Measurements from ENCODE around the gene EXPH5.

EXPH5 gene

GRCh38 chr11:108571001-108571400, 22.6 kb downstream of the EXPH5 start:
- no peaks in the 10 kb centered on the region for H3K4me1 Mint-ChIP-seq
- ATAC-seq (replicated peaks; ENCODE audit: extremely low read depth, poor library complexity, severe bottlenecking) = no peak

GRCh38 chr11:108569896-108570295, 23.7 kb downstream of the EXPH5 start:
- ATAC-seq (replicated peaks; ENCODE audit: extremely low read depth, poor library complexity, severe bottlenecking) (no peak), DNase-seq (ENCODE audit: low spot score in 2 of 2) (no peak)
- Mint-ChIP-seq H3K27ac (ENCODE audit: low read depth) (no peak overlapping the region), H3K4me3 (no peak overlapping the region), H3K36me3 (ENCODE audit: insufficient read depth) (no peaks in the 10 kb centered on the region), H3K9me3 (no peaks in the 10 kb centered on the region), H3K27me3 (no peaks in the 10 kb centered on the region), H3K4me1 (no peaks in the 10 kb centered on the region)

More at GRCh38 chr11:108571001-108571400, 22.6 kb downstream of the EXPH5 start:
- H3K9me3 Mint-ChIP-seq = no peaks in the 10 kb centered on the region
- no peaks in the 10 kb centered on the region for H3K27me3 Mint-ChIP-seq
- no peak overlapping the region for H3K4me3 Mint-ChIP-seq
- no peak overlapping the region for H3K27ac Mint-ChIP-seq (ENCODE audit: low read depth)
- no peaks in the 10 kb centered on the region for H3K36me3 Mint-ChIP-seq (ENCODE audit: insufficient read depth)
- no peak for DNase-seq (ENCODE audit: low spot score in 2 of 2)

DNA sequence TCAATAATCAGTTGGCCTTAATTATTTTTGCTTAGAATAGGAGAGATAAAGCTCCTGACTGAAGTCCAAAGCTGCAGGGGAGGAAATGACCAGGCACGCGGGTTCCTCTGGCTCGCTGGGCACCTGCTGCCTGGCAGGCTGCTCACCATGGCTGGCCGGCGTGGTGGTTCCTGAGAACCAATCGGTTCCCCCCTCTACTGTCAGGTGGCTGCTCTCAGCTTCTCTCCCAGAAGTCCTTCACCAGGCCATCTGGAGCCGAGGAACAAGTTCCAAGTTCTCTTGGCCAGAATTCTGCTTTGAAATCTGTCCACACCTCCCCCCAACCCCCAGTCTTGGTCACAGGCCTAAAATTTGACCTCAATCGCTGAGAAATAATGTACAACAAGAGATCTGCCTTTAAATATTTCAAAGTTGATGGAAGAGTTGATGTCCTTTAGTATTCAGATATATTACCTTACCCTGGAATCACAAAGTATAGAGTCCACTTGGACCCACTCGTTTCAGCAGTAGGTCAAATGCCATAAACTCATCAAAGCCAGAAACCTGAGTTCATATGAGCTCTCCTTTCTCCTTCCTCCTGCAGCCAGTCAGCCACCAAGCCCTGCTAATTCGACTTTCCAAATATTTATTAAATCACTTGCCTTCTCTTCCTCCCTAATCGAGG, 25.2 kb downstream of the EXPH5 start:
- DNase-seq (ENCODE audit: low spot score in 2 of 2) (no peak), ATAC-seq (replicated peaks; ENCODE audit: extremely low read depth, poor library complexity, severe bottlenecking) (no peak)
- Mint-ChIP-seq H3K4me3 (no peak overlapping the region), H3K9me3 (no peaks in the 10 kb centered on the region), H3K27ac (ENCODE audit: low read depth) (no peak overlapping the region), H3K4me1 (no peaks in the 10 kb centered on the region), H3K27me3 (no peaks in the 10 kb centered on the region), H3K36me3 (ENCODE audit: insufficient read depth) (no peaks in the 10 kb centered on the region)

GRCh38 chr11:108565653-108566052, 27.9 kb downstream of the EXPH5 start:
- Mint-ChIP-seq H3K27ac (ENCODE audit: low read depth) (no peak overlapping the region), H3K4me3 (no peak overlapping the region), H3K9me3 (no peaks in the 10 kb centered on the region), H3K27me3 (no peaks in the 10 kb centered on the region), H3K4me1 (peaks cover 4% of the 10 kb centered on the region), H3K36me3 (ENCODE audit: insufficient read depth) (no peaks in the 10 kb centered on the region)
- ATAC-seq (replicated peaks; ENCODE audit: extremely low read depth, poor library complexity, severe bottlenecking) (no peak), DNase-seq (ENCODE audit: low spot score in 2 of 2) (no peak)

DNA sequence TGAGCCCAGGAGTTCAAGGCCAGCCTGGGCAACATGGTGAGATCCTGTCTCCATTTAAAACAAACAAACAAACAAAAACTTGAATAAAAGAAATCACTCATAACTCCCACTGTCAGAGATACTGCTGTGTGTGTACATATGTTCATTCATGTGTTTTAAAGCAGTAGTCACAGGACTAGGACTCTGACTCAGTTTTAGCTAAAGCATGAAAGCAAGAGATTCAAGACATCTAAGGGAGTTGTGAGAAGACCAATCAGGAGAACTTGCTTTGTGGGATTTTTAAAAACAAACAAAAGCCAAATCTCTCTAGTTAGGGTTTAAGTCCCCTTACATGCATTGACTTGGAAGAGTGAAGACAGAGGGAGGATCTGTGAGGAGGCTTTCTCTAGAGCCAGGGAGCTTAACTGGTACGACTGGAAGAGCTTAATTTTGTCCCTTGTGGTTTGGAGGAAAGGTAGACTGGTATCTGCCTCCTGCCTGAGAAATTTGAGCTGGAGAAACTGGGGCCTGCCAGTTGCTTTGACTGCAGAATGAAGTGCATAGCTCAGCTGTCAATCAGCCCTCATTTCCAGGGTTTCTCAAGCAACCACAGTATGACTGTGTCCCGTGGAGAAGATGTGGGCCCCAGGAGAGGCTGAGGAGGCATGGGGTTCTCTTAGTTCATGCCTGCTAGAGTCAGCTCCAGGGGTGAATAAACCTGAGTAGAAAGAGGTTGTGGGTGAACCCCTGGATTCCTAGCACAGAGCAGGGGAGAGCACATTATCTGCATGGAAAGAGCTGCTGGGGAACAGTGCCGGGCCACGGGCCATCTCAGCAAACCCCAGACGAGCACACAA, 30.6 kb downstream of the EXPH5 start:
- H3K4me3 Mint-ChIP-seq = no peak overlapping the region
- no peaks in the 10 kb centered on the region for H3K9me3 Mint-ChIP-seq
- DNase-seq (ENCODE audit: low spot score in 2 of 2) (no peak), ATAC-seq (replicated peaks; ENCODE audit: extremely low read depth, poor library complexity, severe bottlenecking) (no peak)
- no peaks in the 10 kb centered on the region for H3K27me3 Mint-ChIP-seq
- H3K27ac Mint-ChIP-seq (ENCODE audit: low read depth) = no peak overlapping the region
- H3K4me1 Mint-ChIP-seq = peaks cover 15% of the 10 kb centered on the region
- H3K36me3 Mint-ChIP-seq (ENCODE audit: insufficient read depth) = no peaks in the 10 kb centered on the region

DNA sequence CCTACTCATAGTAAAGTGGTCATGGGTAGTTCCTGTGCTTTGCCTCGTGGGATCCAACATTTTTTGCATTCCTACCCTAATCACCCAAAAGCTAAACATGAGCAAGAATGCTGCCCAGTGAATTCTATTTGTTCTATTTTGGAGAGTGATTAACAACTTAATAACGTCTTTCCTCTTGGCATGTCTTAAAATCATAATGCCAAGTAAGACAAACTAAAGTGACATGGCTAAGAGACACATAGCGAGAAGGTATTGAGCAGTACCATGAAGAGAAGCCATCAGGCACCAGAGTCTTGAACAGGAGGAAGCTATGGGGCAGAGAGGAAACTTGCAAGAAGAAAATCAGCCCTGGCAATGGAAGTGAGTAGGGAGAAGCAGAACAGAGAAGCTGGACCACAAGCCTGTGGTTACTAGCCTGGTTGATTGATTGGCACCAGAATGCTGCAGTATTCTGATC, 32.0 kb downstream of the EXPH5 start:
- Mint-ChIP-seq H3K36me3 (ENCODE audit: insufficient read depth) (no peaks in the 10 kb centered on the region), H3K27ac (ENCODE audit: low read depth) (no peak overlapping the region), H3K4me3 (no peak overlapping the region), H3K9me3 (no peaks in the 10 kb centered on the region), H3K4me1 (peaks cover 15% of the 10 kb centered on the region), H3K27me3 (no peaks in the 10 kb centered on the region)
- DNase-seq (ENCODE audit: low spot score in 2 of 2) (no peak), ATAC-seq (replicated peaks; ENCODE audit: extremely low read depth, poor library complexity, severe bottlenecking) (no peak)

DNA sequence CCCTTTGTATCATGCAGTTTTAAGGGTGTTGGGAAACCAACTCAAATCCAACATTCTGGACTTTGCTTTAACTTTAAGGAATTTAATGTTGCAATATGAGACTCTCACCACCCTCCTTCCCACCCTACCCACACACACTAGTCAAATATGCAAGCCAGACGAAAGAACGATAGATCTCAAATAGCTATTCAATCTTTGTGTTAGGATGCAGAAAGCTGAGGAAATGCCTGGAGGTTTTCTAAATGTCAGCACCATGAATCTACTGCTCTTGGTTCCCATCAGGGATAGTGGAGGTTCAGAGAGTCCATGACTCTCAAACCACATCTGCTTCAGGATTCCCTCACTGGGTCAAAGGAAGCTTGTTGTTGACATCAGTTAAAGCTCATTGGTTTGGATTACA, 33.7 kb downstream of the EXPH5 start:
- Mint-ChIP-seq H3K4me1 (peaks cover 15% of the 10 kb centered on the region), H3K9me3 (no peaks in the 10 kb centered on the region), H3K27me3 (no peaks in the 10 kb centered on the region), H3K36me3 (ENCODE audit: insufficient read depth) (no peaks in the 10 kb centered on the region), H3K27ac (ENCODE audit: low read depth) (no peak overlapping the region), H3K4me3 (no peak overlapping the region)
- DNase-seq (ENCODE audit: low spot score in 2 of 2) (no peak), ATAC-seq (replicated peaks; ENCODE audit: extremely low read depth, poor library complexity, severe bottlenecking) (no peak)

DNA sequence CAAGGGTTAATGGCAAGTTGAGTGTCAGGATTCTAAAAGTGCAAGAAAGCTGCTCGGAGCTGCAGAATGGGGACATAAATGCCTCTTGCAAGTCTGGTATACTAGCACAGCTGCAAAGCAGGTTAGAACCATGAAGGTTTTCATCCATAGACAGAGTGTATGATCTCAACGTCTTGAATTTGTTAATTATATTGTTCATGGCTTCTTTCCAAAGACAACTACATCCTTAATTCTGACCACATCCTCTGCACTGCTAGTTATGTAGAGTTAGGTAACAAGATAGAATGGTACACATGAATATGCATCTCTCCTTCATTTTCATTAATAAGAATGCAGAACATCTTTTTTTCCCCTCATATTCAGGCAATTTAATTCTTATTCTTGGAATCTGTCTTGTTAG, 34.2 kb downstream of the EXPH5 start:
- Mint-ChIP-seq H3K9me3 (no peaks in the 10 kb centered on the region), H3K27me3 (no peaks in the 10 kb centered on the region), H3K27ac (ENCODE audit: low read depth) (no peak overlapping the region), H3K36me3 (ENCODE audit: insufficient read depth) (no peaks in the 10 kb centered on the region), H3K4me3 (no peak overlapping the region), H3K4me1 (peaks cover 15% of the 10 kb centered on the region)
- ATAC-seq (replicated peaks; ENCODE audit: extremely low read depth, poor library complexity, severe bottlenecking) (peak; percentile 81), DNase-seq (ENCODE audit: low spot score in 2 of 2) (no peak)

- no peak for DNase-seq (ENCODE audit: low spot score in 2 of 2)
- H3K27me3 Mint-ChIP-seq = no peaks in the 10 kb centered on the region
- no peaks in the 10 kb centered on the region for H3K36me3 Mint-ChIP-seq (ENCODE audit: insufficient read depth)
- peaks cover 15% of the 10 kb centered on the region for H3K4me1 Mint-ChIP-seq
- no peak overlapping the region for H3K27ac Mint-ChIP-seq (ENCODE audit: low read depth)
- H3K4me3 Mint-ChIP-seq = no peak overlapping the region
- no peaks in the 10 kb centered on the region for H3K9me3 Mint-ChIP-seq
- no peak for ATAC-seq (replicated peaks; ENCODE audit: extremely low read depth, poor library complexity, severe bottlenecking)
Measured at GRCh38 chr11:108558222-108558621, 35.3 kb downstream of the EXPH5 start.

DNA sequence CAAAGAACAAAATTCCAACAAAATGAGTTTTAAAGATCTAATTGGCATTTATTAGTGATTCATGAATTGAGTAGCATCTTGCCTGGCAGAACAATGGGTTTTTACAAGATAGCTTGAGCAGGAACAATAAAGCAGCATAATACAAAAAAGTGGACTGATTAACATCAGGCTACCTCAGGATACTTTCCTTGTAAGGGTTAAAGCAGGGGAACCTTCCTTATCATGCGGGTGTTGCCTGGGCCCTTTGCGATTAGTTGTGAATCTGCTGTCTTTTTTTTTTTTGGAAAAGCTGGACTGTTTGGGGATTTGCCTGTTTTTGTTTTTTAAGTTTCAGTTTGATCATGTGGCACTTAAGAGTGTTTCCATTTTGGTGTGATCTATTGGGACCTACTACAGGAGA, 37.5 kb downstream of the EXPH5 start:
- no peak for DNase-seq (ENCODE audit: low spot score in 2 of 2)
- Mint-ChIP-seq H3K27ac (ENCODE audit: low read depth) (no peak overlapping the region), H3K27me3 (no peaks in the 10 kb centered on the region), H3K4me3 (no peak overlapping the region), H3K36me3 (ENCODE audit: insufficient read depth) (no peaks in the 10 kb centered on the region), H3K4me1 (peaks cover 11% of the 10 kb centered on the region), H3K9me3 (no peaks in the 10 kb centered on the region)
- ATAC-seq (replicated peaks; ENCODE audit: extremely low read depth, poor library complexity, severe bottlenecking) = no peak

- Mint-ChIP-seq H3K4me3 (no peak overlapping the region), H3K27me3 (no peaks in the 10 kb centered on the region)
- no peak for DNase-seq (ENCODE audit: low spot score in 2 of 2)
Measured at GRCh38 chr11:108551651-108552462, 41.7 kb downstream of the EXPH5 start.

GRCh38 chr11:108549319-108549885, 44.2 kb downstream of the EXPH5 start:
- Mint-ChIP-seq H3K4me1 (no peaks in the 10 kb centered on the region), H3K27me3 (no peaks in the 10 kb centered on the region), H3K4me3 (no peak overlapping the region), H3K9me3 (no peaks in the 10 kb centered on the region), H3K27ac (ENCODE audit: low read depth) (no peak overlapping the region), H3K36me3 (ENCODE audit: insufficient read depth) (peaks cover 2% of the 10 kb centered on the region)
- DNase-seq (ENCODE audit: low spot score in 2 of 2) (no peak), ATAC-seq (replicated peaks; ENCODE audit: extremely low read depth, poor library complexity, severe bottlenecking) (no peak)

More at GRCh38 chr11:108551651-108552462, 41.7 kb downstream of the EXPH5 start:
- H3K9me3 Mint-ChIP-seq = no peaks in the 10 kb centered on the region
- no peak for ATAC-seq (replicated peaks; ENCODE audit: extremely low read depth, poor library complexity, severe bottlenecking)
- no peak overlapping the region for H3K27ac Mint-ChIP-seq (ENCODE audit: low read depth)
- H3K36me3 Mint-ChIP-seq (ENCODE audit: insufficient read depth) = peaks cover 2% of the 10 kb centered on the region
- H3K4me1 Mint-ChIP-seq = no peaks in the 10 kb centered on the region

All from central memory CD8-positive, alpha-beta T cell (primary cell).